Superior temporal gyrus (tissue), 1 donor: ENCODE measurements around the gene AADACL2.

Source experiments
- DNase-seq: peaks from one replicate; pipeline ENCODE4 v3.0.0-alpha.2; 2016; ENCODE audit errors: extremely low spot score

The AADACL2 gene

DNA sequence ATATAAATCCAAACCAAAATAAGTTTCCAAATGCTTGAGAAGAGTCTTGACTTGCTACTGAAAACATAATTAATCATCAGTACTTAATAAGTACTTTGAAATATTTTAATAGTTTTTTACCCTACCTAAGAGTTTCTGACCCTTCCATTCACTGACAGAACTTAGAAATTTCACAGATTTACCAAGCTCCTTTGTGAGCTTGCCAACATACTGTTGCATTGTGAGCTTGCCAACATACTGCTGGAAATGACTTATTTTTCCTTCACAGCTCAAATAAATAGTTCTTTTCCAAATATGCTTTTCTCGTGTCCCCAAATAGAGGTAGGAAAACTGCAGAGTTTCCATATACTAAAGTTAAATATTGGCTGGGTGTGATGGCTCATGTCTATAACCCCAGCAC is 70.5 kb downstream of the AADACL2 start:
- no peak for DNase-seq

DNA sequence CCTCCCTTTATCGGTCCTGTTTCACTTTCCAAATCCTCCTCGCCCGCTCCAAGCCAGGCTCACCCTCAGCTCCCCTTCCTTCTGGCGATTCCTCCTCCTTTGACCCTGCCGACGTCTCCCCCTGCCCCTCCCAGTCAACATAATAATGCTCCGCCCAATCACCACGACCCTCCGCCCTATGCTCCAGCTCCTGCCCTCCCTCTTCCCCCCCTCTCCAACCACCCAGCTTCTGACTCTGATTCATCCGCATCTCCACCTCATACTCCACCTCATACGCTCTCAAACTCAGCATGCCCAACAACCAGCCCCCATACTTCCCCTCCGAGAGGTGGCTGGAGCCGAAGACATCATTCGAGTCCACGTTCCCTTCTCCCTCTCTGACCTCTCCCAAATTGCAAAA is 73.1 kb downstream of the AADACL2 start:
- no peak for DNase-seq
